ENCODE data around the gene EYS.
A peak's percentile ranks its signal among the peaks of the same experiment; 100 is the strongest.

The EYS gene

GRCh38 chr6:63864061-63864460 is 1843.0 kb downstream of the EYS start:
- TF ChIP-seq ZFP30 (CRISPR knock-in tag; IDR thresholded peaks at IDR 0.05) (no peak), ESRRG (CRISPR knock-in tag; IDR thresholded peaks at IDR 0.05) (no peak), ARNTL (CRISPR knock-in tag; IDR thresholded peaks at IDR 0.05; ENCODE audit: borderline replicate concordance, low read depth) (no peak), OSR1 (CRISPR knock-in tag; IDR thresholded peaks at IDR 0.05) (no peak), GLIS3 (CRISPR knock-in tag; IDR thresholded peaks at IDR 0.05) (no peak), PATZ1 (CRISPR knock-in tag; IDR thresholded peaks at IDR 0.05; ENCODE audit: borderline replicate concordance) (no peak), BACH2 (CRISPR knock-in tag; IDR thresholded peaks at IDR 0.05; ENCODE audit: borderline replicate concordance) (no peak), ZNF70 (CRISPR knock-in tag; IDR thresholded peaks at IDR 0.05) (no peak), CSDC2 (CRISPR knock-in tag; IDR thresholded peaks at IDR 0.05) (no peak)
- TF ChIP-seq, protein P1, sequence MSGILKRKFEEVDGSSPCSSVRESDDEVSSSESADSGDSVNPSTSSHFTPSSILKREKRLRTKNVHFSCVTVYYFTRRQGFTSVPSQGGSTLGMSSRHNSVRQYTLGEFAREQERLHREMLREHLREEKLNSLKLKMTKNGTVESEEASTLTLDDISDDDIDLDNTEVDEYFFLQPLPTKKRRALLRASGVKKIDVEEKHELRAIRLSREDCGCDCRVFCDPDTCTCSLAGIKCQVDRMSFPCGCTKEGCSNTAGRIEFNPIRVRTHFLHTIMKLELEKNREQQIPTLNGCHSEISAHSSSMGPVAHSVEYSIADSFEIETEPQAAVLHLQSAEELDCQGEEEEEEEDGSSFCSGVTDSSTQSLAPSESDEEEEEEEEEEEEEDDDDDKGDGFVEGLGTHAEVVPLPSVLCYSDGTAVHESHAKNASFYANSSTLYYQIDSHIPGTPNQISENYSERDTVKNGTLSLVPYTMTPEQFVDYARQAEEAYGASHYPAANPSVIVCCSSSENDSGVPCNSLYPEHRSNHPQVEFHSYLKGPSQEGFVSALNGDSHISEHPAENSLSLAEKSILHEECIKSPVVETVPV (CRISPR knock-in tag; IDR thresholded peaks at IDR 0.05), result no peak
- ATAC-seq, result no peak

GRCh38 chr6:63862486-63863198 is 1844.4 kb downstream of the EYS start:
- no peak for TF ChIP-seq TCF4 (CRISPR knock-in tag; IDR thresholded peaks at IDR 0.05; ENCODE audit: borderline replicate concordance)
- TF ChIP-seq PPARA (CRISPR knock-in tag; IDR thresholded peaks at IDR 0.05; ENCODE audit: borderline replicate concordance), result no peak
- no peak for TF ChIP-seq PATZ1 (CRISPR knock-in tag; IDR thresholded peaks at IDR 0.05; ENCODE audit: borderline replicate concordance)
- TF ChIP-seq SNAI2 (CRISPR knock-in tag; IDR thresholded peaks at IDR 0.05), result no peak
- TF ChIP-seq ISL1 (CRISPR knock-in tag; IDR thresholded peaks at IDR 0.05), result peak; percentile 85
- TF ChIP-seq TSHZ2 (CRISPR knock-in tag; IDR thresholded peaks at IDR 0.05), result no peak
- no peak for TF ChIP-seq OSR1 (CRISPR knock-in tag; IDR thresholded peaks at IDR 0.05)
- no peak for ATAC-seq

GRCh38 chr6:63859528-63859927 is 1847.5 kb downstream of the EYS start:
- no peak for ATAC-seq
- TF ChIP-seq TSHZ2 (CRISPR knock-in tag; IDR thresholded peaks at IDR 0.05) (no peak), CSDC2 (CRISPR knock-in tag; IDR thresholded peaks at IDR 0.05) (no peak), ZNF8 (CRISPR knock-in tag; IDR thresholded peaks at IDR 0.05) (no peak), ZFP30 (CRISPR knock-in tag; IDR thresholded peaks at IDR 0.05) (no peak), TOX (CRISPR knock-in tag; IDR thresholded peaks at IDR 0.05; ENCODE audit: borderline replicate concordance) (no peak), OSR1 (CRISPR knock-in tag; IDR thresholded peaks at IDR 0.05) (no peak), ZC3H10 (CRISPR knock-in tag; IDR thresholded peaks at IDR 0.05) (no peak), CREB5 (CRISPR knock-in tag; IDR thresholded peaks at IDR 0.05; ENCODE audit: low read depth) (no peak), ZNF565 (CRISPR knock-in tag; conservative IDR thresholded peaks at IDR 0.05; ENCODE audit: low read depth) (no peak)

Measured in SK-N-SH treated with all-trans-retinoic acid at 6 μM for 48 hours (cell line).